WERI-Rb-1 (cell line): ENCODE measurements around the gene MFSD2B.
A peak's percentile ranks its signal among the peaks of the same experiment; 100 is the strongest.

ENCODE experiments used
- DNase-seq: peaks from one replicate; pipeline ENCODE4 v3.0.0-alpha.2; 2020
- H3K27ac ChIP-seq: fragments of 250-450 bp; sonication (Bioruptor Pico); 2 replicates; pipeline ENCODE4 v1.5.1; 2020; ENCODE audit warnings: mild to moderate bottlenecking, moderate library complexity
- H3K27me3 ChIP-seq: fragments of 250-450 bp; sonication (Bioruptor Pico); 2 replicates; pipeline ENCODE4 v1.5.1; 2021; ENCODE audit warnings: mild to moderate bottlenecking, low read depth, moderate library complexity; ENCODE audit not compliant: insufficient read depth, severe bottlenecking
- H3K36me3 ChIP-seq: fragments of 250-450 bp; sonication (Bioruptor Pico); 2 replicates; pipeline ENCODE4 v1.5.1; 2020; ENCODE audit warnings: mild to moderate bottlenecking, moderate library complexity
- H3K4me3 ChIP-seq: 2 replicates; pipeline ENCODE4 v1.5.1; 2011; ENCODE audit warnings: low read depth, mild to moderate bottlenecking, control low read depth, low read length
- H3K9me3 ChIP-seq: fragments of 250-450 bp; sonication (Bioruptor Pico); 2 replicates; pipeline ENCODE4 v1.5.1; 2021; ENCODE audit warnings: mild to moderate bottlenecking, moderate library complexity; ENCODE audit not compliant: severe bottlenecking
- CTCF ChIP-seq: IDR thresholded peaks from 2 replicates; pipeline ENCODE4 v1.5.1; 2011; ENCODE audit warnings: low read depth, mild to moderate bottlenecking, control low read depth, inconsistent platforms, low read length

Gene MFSD2B

DNA sequence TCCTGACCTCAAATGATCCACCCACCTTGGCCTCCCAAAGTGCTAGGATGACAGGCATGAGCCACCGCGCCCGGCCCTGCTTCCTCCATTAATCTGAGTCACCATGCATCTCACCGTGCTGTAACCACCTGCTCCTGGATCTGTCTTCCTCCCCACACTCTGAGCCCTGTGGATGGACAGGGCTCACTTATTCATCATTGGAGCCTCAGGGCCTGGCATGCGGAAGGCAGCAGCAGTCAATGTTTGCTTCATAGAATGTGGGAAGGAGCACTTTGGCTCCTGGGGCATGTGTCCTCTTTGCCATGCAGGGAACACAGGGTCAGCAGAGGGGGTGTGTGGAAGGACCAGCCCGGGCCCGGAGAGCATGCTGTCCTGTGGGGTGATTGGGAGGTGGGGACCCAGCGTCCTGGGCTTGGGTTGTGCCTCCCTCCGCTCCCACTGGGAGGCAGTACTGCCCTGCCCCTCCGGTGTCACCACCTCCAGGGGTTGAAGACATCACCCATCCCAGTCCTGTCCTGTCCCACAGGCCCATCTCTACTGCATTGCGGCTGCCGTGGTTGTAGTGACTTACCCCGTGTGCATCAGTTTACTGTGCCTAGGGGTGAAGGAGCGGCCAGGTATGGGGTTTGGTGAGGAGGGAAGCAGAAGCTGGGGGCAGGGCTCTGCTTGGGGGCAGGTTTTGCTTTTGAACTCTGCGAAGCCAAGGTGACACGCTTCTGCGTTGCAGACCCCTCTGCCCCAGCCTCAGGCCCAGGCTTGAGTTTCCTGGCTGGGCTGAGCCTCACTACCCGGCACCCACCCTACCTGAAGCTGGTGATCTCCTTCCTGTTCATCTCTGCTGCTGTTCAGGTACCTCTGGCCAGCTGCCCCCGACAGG is 11.5 kb downstream of the MFSD2B start:
- no peaks in the 10 kb centered on the region for H3K27me3 ChIP-seq
- H3K9me3 ChIP-seq = no peaks in the 10 kb centered on the region
- H3K4me3 ChIP-seq = no peak overlapping the region
- DNase-seq = peak; percentile 81
- peak; percentile 99 for TF ChIP-seq CTCF
- H3K27ac ChIP-seq = no peak overlapping the region; the same call in 1 of the 2 replicates
- H3K36me3 ChIP-seq = peaks cover 41% of the 10 kb centered on the region

GRCh38 chr2:24022324-24022974 is 12.6 kb downstream of the MFSD2B start:
- Histone ChIP-seq H3K4me3 (no peak overlapping the region), H3K36me3 (peaks cover 49% of the 10 kb centered on the region), H3K27me3 (no peaks in the 10 kb centered on the region), H3K9me3 (no peaks in the 10 kb centered on the region), H3K27ac (no peak overlapping the region)
- no peak for DNase-seq
- no peak for TF ChIP-seq CTCF

GRCh38 chr2:24022975-24023575 is 13.2 kb downstream of the MFSD2B start:
- Histone ChIP-seq H3K27ac (no peak overlapping the region), H3K27me3 (no peaks in the 10 kb centered on the region), H3K36me3 (peaks cover 53% of the 10 kb centered on the region), H3K4me3 (no peak overlapping the region), H3K9me3 (no peaks in the 10 kb centered on the region)
- TF ChIP-seq CTCF = no peak
- DNase-seq = no peak

DNA sequence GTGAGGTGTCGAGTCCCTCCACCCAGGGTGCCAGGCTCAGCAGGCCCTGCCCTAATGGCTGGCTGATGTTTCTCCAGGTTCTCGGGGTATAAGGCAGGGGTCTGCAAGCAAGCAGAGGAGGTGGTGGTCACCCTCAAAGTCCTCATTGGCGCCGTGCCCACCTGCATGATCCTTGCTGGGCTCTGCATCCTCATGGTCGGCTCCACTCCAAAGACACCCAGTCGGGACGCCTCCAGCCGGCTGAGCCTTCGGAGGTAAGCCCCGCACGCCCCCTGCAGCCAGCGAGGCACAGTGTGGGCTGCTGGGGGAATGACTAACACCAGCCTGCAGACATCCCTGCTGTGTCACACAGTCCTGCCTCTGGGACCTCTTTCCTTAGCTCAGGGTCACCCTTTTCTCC is 14.1 kb downstream of the MFSD2B start:
- H3K4me3 ChIP-seq = no peak overlapping the region
- peaks cover 63% of the 10 kb centered on the region for H3K36me3 ChIP-seq
- DNase-seq = no peak

More for the DNA sequence above, 14.1 kb downstream of the MFSD2B start:
- Histone ChIP-seq H3K27ac (no peak overlapping the region), H3K27me3 (no peaks in the 10 kb centered on the region), H3K9me3 (no peaks in the 10 kb centered on the region)
- peak; percentile 32 for TF ChIP-seq CTCF
